ENCODE results near the gene R3HDM1.

- TF ChIP-seq CTCF (IDR thresholded peaks at IDR 0.05; ENCODE audit: insufficient read depth, low read length, poor library complexity, severe bottlenecking) (no peak), EZH2phosphoT487 (conservative IDR thresholded peaks at IDR 0.05; ENCODE audit: low read length) (no peak)
Measured at GRCh38 chr2:135633582-135633981, 102.3 kb downstream of the R3HDM1 start.
